ENCODE data around the gene SMURF2. TPM values are rescaled to one million over a fixed set of nuclear protein-coding genes. Genes with fewer than 3 reads are reported as not detected.

The SMURF2 gene
- total RNA-seq, 6 experiments from 2014 or later = 2.5 to 6.8 (median 4.0) TPM

DNA sequence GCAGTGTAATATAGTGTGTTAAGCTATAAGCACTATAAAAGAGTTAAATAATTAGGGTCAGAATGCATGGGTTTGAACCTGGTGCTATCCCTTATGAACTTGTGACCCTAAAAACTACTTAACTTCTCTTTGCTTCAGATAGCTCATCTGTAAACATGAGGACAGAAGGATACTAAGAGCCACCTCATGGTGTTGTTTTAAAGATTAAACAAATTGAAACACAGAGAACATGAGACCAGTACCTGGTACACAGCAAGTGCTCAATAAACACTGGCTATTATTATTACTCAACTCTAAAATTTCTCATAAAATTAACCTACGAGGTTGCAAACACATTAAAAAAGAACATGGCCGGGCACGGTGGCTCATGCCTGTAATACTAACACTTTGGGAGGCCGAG, 43.3 kb downstream of the SMURF2 start:
- intact Hi-C loops (cut with DNase I) = no loop called here
- H3K4me1 ChIP-seq = no peaks in the 10 kb centered on the region
- no peak for TF ChIP-seq POLR2A (IDR thresholded peaks at IDR 0.05)
- TF ChIP-seq, protein P1, sequence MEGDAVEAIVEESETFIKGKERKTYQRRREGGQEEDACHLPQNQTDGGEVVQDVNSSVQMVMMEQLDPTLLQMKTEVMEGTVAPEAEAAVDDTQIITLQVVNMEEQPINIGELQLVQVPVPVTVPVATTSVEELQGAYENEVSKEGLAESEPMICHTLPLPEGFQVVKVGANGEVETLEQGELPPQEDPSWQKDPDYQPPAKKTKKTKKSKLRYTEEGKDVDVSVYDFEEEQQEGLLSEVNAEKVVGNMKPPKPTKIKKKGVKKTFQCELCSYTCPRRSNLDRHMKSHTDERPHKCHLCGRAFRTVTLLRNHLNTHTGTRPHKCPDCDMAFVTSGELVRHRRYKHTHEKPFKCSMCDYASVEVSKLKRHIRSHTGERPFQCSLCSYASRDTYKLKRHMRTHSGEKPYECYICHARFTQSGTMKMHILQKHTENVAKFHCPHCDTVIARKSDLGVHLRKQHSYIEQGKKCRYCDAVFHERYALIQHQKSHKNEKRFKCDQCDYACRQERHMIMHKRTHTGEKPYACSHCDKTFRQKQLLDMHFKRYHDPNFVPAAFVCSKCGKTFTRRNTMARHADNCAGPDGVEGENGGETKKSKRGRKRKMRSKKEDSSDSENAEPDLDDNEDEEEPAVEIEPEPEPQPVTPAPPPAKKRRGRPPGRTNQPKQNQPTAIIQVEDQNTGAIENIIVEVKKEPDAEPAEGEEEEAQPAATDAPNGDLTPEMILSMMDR (IDR thresholded peaks at IDR 0.05) = no peak

DNA sequence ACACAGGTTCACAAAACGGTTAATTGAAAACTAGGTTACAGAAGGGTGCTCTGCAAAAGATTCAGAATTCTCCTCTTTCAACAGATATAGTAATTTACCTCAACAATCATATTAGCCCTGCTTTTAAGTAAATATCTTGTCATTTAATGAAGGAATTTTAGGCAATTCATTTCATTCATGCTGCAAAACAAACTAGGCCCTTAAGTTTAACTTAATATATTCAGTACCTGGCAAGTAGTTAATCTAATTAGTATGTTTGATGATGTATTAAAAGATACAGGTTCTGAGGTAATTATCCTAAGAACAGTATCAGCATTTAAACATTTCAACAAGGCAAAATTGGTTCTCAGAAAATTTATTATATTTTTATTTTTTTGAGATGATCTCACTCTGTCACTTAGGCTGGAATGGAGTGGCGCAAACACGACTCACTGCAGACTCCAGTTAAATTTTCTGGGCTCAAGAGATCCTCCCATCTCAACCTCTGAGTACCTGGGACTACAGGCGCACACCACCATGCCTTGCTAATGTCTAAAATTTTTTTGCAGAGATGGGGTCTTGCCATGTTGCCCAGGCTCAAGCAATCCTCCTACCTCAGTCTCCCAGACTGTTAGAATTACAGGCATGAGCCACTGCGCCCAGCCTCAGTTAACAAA, 44.9 kb downstream of the SMURF2 start:
- H3K4me1 ChIP-seq = no peaks in the 10 kb centered on the region
- WGBS (ENCODE audit: insufficient coverage, low coverage, low lambda C conversion rate, missing lambda C conversion rate) = 97% methylated on average over 5 of the region's 5 CpGs
- intact Hi-C loops (cut with DNase I) = no loop called here
- no peak overlapping the region for H3K27ac ChIP-seq
- no peak for TF ChIP-seq POLR2A (IDR thresholded peaks at IDR 0.05)
- TF ChIP-seq, protein P1 (IDR thresholded peaks at IDR 0.05) = no peak
- ATAC-seq (no peak), DNase-seq (no peak)
- no peak overlapping the region for H3K4me3 ChIP-seq
- H3K9me3 ChIP-seq = no peaks in the 10 kb centered on the region
- no peaks in the 10 kb centered on the region for H3K27me3 ChIP-seq
- no peaks in the 10 kb centered on the region for H3K36me3 ChIP-seq

More for the DNA sequence above, 43.3 kb downstream of the SMURF2 start:
- WGBS (ENCODE audit: insufficient coverage, low coverage, low lambda C conversion rate, missing lambda C conversion rate) = 97% methylated on average over 4 of the region's 4 CpGs
- no peak for DNase-seq
- ATAC-seq = no peak
- Histone ChIP-seq H3K4me3 (no peak overlapping the region), H3K27me3 (no peaks in the 10 kb centered on the region), H3K9me3 (no peaks in the 10 kb centered on the region), H3K36me3 (no peaks in the 10 kb centered on the region), H3K27ac (no peak overlapping the region)

DNA sequence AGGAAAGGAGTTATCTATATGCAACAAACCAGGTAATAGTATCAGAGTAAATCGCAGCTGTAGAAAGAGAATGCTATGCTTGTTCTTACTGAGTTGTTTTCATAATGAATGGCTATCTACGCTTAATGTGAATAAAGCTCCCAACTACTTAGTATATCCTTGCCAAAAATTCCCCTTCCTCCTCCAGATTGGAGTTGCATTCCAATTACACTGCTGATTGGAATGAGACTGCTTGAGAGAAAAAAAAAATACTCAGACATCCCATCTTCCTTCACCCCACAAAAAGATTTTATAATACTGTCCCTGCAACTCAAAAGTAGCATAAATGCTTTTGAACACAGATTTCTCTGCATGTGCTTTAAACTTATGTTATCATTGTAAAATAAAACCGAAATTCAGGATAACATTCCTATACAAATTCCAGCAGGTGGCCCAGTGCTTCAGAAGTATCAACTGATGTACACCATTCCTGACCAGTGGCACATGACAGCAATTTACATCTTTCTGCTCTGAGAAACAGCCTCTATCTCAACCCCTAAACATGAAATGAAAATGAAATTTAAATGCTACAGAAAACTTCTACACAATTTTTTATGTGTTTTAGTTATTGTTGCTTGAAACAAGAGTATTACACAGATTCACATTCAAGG, 47.0 kb downstream of the SMURF2 start:
- no peaks in the 10 kb centered on the region for H3K4me1 ChIP-seq
- DNase-seq (no peak), ATAC-seq (no peak)
- TF ChIP-seq, protein P1 (IDR thresholded peaks at IDR 0.05) = no peak
- no peak for TF ChIP-seq POLR2A (IDR thresholded peaks at IDR 0.05)
- no peaks in the 10 kb centered on the region for H3K27me3 ChIP-seq
- no peak overlapping the region for H3K27ac ChIP-seq
- intact Hi-C loops (cut with DNase I) = no loop called here
- 68% methylated on average over 3 of the region's 3 CpGs for WGBS (ENCODE audit: insufficient coverage, low coverage, low lambda C conversion rate, missing lambda C conversion rate)
- no peaks in the 10 kb centered on the region for H3K9me3 ChIP-seq
- H3K36me3 ChIP-seq = no peaks in the 10 kb centered on the region
- H3K4me3 ChIP-seq = no peak overlapping the region

DNA sequence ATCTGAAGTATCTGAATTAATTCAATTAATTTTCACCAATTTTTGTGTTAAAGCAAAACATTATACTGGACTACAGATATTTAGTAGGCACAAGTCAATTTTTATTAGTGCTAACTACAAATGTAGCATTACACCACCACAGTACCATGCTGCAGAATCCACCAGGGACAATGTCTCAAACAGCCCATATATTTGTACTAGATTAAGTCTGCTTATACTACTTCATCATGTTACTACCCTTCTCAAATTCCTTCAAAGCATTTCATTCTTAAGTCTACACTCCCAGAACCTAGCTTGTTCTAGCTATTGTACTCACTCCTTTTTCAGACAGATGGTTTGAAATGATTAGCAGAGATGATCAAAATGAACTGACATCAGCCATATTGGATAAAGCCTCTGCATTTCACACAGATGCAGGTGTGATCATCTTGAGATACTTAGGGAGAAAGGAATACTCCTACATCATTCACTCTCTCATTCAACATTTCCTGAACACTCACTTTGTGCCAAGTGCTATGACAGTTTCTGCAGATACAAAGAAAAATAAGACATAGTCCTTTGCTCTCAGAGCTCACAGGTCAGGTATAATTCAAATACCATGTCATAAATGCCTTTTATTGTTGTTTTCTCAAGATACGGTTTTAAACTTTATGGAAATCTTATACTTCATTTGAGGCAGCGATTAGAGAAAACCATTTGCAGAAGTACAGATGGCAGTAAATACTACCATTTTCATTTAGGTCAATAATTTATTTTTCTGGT, 47.7 kb downstream of the SMURF2 start:
- no peak for TF ChIP-seq POLR2A (IDR thresholded peaks at IDR 0.05)
- TF ChIP-seq, protein P1 (IDR thresholded peaks at IDR 0.05) = no peak
- no peaks in the 10 kb centered on the region for H3K4me1 ChIP-seq
- no peaks in the 10 kb centered on the region for H3K36me3 ChIP-seq
- DNase-seq (no peak), ATAC-seq (no peak)
- H3K27ac ChIP-seq = no peak overlapping the region
- intact Hi-C loops (cut with DNase I) = no loop called here
- H3K9me3 ChIP-seq = no peaks in the 10 kb centered on the region
- 68% methylated on average over 2 of the region's 2 CpGs for WGBS (ENCODE audit: insufficient coverage, low coverage, low lambda C conversion rate, missing lambda C conversion rate)
- no peaks in the 10 kb centered on the region for H3K27me3 ChIP-seq
- no peak overlapping the region for H3K4me3 ChIP-seq
